ENCODE measurements around the gene DNAJB6.

The DNAJB6 gene

DNA sequence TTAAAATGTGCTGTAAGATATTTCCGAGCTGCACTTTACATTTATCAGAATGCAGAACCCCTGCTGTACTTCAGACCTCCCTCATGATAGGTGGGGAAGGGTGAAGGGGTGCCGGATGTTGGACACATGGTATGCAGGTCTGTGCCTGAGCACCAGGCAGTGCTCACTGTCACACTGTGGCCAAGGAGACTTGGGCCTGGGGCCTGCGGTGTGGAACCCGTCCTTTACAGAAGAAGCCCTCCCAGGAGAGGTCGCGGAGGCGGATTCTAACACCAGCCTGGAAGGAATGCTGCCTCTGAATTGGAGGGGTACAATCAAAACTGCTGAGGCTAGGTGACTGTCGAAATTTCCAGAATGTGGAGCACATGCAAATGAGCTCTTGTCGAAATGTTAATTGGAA is 34.5 kb downstream of the DNAJB6 start:
- DNase-seq: no peak

DNA sequence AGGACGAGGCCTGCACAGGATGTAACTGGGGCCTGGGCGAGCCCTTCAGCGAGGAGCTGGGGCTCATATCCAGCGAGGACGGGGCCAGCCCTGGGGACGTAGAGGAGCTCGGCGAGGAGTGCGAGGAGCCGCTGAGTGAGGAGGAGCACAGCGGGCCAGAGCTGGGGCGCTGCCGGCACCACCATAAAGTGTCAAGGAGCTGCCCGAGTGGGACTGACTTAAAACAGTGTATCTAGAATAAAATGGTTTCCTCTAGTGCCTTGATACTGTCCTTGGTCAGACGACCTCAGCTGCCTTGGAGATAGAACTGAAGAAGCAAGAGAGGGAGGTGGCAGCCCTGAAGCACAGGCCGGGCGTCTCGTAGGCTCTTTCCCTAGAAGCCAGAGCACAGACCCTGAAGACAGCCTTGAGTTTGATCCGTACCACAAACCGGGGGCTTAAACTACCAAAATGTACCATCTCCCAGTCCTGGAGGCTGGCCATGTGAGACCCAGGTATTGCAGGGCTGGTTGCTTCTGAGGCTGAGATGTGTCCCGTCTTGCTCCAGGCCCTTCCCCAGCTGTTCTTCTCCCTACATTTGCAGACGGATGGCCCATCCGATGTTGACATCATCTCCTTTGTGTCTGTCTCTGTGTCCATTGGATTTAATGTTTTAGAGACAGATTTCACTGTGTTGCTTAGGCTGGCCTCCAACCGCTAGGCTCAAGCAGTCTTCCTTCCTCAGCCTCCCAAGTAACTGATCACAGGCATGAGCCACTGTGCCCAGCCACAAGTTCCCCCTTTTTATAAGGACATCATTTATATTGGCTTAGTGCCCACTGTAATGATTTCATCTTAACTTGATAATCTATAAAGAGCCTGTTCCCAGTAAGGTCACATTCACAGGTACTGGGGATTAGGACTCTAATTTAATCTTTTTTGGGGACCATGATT is 35.8 kb downstream of the DNAJB6 start:
- no peak for DNase-seq

DNA sequence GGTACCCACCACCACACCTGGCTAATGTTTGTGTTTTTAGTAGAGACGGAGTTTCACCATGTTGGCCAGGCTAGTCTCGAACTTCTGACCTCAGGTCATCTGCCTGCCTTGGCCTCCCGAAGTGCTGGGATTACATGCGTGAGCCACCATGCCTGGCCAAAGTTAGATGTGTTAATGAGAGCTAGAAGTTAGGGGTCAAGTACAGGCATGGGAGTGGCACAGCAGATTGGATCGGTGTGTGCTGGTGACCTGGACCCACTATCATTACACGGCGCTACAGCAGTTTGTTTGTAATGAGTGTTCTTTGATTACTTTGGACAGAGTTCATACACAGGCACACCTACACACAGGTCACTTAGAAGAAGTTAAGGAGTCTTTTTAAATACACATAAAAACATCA is 36.7 kb downstream of the DNAJB6 start:
- no peak for DNase-seq

DNA sequence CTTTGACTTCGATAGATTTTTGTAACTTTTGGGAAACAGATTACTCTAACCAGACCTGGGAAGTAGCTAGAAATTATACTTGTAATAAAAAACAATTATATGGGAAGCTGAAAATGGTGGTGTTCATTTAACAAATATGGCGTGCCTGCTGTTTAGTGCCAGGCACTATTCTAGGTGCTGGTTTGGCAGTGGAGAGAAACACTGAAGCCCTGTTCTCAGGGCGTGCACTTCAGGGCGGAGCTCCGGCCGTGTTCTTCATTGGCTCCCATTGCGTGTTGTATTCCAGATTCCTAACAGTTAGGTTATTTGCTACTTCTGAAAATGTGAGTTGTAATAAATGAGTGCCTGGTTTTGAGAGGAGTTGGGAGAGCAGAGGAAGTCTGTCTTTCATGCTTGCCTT is 38.6 kb downstream of the DNAJB6 start:
- DNase-seq: no peak

DNA sequence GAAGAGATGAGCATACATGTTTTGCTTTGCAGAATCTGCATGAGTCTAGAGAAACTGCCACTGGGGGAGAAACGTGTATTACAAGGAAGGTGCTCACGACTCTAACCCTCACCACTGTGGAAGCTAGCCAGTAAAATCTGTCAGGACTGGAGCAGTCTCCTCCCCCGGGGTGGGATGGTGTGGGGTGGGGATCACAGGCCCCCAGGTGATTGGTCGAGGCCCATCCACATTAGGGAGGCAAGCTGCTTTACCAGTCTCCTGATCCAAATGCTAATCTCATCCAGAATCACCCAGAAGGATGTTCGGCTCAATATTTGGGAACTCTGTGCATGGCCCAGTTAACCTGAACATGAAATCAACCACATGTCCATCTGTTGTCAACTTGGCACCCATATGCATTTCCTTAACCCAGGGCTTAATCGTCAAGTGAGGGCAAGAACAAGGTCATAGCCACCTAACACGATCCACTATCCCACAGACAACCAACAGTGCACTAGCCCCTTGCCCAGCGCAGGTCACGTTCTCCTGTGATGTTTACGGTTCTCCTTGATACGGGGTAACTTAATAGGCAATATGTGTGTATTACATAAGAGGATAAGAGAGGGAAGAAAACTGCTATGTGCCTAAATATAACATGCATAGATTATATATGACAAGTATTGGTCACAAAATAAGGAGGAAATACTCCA is 40.8 kb downstream of the DNAJB6 start:
- DNase-seq: no peak

DNA sequence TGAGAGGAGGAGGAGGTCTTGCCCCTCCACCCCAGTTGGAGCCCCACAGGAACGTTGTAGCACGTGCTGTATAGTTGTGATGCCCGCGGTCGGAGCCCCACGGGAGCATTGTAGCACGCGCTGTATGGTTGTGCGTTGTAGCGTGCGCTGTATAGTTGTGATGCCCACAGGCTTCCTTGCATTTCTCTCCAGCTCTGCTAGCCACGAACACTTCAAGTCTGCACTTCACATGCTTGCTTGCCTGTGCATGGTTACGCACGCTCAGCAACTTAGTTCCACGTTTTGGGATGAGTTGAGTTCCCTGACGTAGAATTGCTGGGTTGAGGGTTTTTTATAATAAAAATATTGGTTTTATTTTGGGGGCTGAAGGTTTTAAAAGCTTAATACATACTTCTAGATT is 41.6 kb downstream of the DNAJB6 start:
- DNase-seq: no peak

DNA sequence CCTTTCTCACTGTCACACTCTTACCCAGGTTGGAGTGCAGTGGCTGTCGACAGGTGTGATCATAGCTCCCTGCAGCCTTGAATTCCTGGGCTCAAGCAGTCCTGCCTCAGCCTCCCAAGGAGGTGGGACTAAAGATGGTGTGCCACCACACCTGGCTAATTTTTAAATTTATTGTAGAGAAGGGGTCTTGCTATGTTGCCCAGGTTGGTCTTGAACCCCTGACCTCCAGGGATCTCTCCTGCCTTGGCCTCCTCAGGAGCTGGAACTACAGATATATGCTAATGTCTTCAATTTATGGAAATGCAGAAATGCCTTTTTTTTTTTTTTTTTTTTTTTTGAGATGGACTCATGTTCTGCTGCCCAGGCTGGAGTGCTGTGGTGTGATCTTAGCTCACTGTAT is 42.7 kb downstream of the DNAJB6 start:
- no peak for DNase-seq

DNA sequence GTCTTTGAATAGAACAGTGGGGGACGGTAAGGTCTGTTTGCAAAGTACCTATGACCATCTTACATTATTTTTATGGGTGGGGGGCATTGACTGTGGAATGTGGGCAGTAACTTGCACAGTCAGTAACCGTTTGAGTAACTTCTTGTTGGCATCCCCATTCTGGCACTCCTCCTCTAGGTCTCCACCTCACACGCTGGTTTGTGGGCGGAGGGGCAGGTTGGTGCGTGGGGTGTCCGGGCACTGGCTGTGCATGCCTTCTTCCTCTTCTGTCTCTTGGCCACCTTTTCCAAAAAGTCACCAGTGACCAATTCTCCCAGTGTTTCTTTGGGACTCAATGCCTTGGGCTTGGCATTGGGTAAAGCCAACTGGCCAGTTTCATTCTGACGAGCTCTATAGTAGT is 43.6 kb downstream of the DNAJB6 start:
- no peak for DNase-seq

DNA sequence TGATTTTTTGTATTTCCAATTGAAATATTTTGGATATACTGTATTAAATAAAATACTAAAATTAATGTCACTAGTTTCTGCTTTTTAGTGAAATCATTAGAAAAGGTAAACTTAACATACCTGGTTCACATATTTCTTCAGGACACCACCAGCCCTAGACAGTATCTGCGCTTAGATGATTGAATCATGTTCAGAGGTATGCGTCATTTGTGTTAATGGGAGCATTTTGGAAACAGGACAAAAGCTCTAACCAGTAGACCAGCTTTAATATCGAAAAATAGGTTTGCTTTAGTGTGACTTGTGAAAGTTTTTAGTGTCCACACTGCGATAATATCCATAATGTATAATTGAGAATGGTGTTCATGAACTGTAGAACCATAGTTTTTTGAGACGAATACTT is 47.1 kb downstream of the DNAJB6 start:
- DNase-seq: no peak

DNA sequence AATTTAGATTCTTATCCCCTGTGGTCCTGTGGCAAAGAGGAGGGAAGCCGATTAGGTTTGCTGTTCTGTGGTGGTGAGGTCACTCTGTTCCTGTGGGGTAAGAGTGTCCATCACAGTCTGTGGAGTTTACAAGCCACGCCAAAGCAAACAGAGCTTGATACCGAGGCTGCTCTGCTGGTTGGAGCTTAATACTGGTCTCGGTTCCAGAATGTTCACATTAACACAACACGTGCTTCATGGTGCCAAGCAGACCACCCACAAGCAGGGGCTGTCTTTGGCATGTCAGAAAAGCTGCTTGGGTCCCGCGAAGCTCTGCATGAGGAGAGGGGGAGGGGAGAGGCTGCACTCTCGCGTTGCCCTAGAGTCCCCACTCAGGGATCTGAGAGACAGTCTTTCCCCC is 47.5 kb downstream of the DNAJB6 start:
- no peak for DNase-seq

DNA sequence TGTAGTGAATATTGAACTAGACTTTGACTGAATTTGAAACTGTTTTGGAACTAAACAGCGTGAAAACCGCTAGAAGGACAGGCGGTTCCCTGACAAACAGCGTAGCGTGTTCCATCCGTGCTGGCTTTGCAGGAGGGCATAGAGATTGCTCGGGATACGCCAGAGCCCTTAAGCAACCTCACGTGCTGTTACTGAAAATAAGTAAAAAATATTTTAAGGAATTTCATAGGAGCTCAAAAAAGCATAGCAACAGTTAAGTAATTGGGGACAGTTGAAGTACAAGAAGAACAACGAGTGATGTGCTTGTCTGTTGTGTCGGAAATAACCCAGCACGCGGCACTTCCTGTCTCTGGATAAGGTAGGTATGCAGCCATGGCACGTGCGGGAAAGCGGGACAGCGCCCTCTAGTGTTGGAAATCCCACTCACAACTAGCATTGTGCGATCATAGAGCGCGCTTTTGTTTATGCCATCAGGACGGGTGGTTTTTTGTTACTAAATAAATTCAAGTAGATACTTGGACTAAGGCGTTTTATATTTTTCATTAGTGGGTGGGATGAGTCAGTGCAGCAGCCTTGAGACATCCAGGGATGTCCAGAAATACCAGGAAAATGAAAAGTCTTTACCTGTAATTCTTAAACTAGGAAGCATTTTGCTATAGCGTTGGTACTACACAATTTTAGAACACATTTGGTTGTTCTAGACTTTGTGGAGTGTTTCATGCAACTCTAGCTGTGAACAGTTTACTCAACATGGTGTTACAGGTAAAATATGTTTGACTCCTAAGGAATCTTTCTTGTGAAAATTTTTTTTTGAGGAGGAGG is 50.4 kb downstream of the DNAJB6 start:
- DNase-seq: peak; percentile 54

DNA sequence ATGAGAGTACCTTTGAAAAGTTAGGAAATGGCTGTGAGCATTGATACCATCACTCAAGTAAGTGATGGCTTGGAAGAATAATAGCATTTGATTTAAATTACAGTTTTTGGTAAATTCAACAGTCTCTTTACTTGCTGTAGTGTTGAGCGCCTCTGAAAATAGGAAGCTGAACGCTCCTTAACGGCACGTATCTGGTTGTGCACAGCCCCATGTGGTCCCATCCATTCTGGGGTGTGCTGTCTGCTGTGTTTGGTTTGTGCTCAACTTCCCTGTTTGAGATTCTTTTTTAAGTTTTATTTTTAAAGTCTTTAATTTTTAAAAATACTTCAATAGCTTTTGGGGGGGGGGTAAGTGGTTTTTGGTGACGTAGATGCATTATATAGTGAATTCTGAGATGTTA is 51.5 kb downstream of the DNAJB6 start:
- no peak for DNase-seq

DNA sequence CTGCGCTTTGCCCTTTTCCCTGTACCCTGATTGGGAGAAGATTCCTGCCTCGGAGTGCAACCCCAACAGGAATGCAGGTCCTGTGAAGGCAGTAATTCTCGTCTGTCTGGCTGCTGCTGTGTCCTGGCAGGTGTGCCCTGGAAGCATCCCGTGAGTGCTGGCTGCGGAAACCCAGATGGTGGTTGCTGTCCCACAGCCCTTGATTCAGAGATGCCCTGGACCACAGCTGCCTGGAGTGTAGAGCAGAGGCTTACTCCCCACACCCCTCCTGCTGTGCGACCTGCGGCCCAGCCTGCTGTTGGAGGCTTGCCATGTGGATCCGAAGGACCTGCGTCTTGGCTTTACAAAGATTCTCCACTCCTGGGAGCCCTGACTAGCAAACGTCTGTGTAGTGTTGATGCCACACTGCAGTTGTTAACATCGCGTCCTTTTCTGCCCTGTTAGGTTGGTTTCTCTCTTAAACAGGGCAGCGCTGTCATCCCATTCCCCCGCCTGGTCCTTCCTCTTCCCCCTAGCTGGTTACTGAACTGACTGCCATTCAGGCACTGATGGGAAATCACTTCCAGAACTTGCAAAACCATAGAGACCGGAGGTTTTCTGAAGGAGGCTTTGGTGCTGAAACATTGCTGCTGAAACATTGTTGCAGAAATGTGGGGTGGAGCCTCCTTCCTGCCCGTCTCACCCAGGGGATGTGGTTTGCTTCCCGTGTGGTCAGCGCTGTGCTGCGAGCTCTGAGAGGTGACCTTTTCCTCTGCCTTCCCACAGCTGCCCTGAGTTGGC is 53.3 kb downstream of the DNAJB6 start:
- no peak for DNase-seq

DNA sequence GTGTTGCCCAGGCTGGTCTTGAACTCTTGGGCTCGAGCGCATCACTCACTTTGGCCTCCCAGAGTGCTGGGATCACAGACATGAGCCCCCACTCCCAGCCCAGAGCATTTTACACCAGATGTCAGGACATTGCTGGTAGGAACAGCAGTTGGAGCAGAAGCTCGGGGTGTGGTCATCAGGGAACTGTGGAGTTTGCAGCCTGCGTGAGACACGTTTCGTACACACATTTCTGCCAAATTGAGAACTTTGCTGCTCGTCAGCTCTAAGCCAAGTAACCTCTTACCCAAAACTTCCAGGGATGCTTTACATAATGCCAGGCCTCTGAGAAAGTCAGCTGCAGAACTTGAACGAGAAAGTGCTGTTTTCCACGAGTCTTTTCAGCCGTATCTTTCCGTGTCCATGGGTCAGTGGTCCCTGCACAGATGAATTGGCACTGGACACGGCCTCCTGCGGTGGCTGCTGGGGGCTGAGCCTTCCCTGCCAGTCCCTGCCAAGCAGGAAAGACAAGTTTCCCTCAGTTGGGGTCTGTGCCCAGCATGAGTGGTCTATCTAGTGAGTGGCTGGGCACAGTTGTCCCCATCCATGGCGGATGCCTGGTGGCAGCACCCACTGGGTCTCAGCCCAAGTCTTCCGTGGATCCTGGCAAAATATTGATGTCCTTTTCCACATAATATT is 54.4 kb downstream of the DNAJB6 start:
- DNase-seq: no peak

DNA sequence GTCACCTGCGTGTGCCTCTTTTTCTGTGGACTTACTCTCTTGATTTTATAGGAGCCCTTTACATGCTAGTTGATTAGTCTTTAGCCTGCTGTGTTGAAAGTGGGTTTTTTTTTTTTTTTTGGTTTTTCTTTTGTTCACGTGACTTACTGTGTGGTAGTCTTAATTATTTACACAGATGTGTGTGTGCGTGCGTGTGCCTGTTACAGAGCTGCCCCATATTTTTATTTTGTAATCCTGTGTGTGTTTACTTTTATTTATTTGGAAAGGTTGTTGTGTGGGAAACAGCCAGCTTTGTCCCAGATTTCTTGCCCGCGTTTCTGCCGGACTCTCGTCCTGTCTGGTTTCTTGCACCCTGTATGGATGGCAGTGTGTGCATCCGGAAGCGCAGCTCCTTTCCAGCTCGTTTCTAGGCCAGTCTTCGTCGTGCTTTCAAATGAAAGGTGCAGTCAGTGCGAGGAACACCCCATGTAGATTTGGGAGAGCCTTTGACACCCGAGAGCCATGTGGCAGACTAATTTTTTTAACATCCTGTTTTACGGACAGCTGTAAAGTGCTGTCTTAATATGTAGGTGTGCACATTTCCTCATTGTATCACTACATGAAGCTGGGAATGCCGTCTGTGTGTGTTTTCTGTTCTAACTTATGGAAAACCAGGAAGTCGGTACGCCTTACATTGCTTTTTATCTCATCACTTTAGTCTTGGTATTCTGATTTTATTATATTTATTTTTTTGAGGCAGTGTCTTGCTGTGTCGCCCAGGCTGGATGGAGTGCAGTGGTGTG is 55.6 kb downstream of the DNAJB6 start:
- no peak for DNase-seq

DNA sequence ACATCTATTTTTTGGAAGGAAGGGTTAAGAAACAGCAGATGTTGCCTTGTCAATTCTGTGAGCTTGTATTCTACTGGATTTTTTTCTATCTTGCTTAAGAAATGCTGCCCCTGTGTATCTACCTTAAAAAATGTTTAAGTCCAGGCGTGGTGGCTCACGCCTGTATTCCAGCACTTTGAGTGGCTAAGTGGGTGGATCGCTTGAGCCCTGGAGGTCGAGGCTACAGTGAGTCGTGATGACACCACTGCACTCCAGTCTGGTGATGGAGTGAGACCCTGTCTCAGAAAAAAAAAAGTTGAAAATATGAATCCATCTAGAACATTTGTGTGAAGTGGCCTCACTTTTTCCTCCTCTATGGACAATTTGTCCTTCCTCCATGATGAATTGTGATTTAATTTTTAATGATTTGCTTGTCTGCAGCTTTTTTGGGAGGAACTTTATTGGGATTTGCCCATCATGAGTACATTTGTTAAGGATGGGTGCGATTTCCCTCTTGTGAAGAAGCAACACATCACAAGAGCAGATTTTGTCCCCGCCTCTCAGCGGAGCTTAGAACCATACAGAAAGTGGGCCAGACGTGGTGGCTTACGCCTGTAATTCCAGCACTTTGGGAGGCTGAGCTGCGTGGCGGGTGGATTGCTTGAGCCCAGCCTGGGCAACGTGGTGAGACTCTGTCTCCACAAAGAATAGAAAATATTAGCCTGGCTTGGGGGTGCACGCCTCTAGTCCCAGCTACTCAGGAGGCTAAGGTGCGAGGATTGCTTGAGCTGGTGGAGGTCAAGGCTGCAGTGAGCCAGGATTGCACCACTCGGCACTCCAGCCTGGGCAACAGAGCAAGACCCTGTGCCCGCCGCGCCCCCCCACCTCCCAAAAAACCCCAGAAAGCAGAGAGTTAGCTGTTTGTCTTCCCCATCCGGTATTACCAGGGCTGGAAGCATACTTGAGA is 57.7 kb downstream of the DNAJB6 start:
- DNase-seq: no peak

DNA sequence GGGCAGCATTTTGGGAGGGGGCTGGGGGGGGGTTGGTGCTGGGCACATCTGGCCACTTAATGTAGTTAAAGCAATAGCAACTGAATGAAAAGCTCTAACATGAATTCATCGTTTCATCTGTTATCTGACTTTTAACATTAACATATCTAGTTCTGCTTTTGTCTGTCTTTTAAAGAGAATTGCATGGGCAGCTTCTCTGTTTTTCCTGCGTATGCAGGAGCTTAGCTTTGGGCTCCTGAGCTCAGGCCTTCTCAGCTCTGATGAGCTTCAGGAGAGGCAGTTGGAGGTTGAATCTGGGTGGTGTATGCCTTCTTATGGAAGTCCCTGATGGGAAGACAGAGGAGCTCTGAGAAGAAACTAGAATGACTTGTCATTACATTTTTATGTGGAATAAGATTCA is 58.4 kb downstream of the DNAJB6 start:
- no peak for DNase-seq

DNA sequence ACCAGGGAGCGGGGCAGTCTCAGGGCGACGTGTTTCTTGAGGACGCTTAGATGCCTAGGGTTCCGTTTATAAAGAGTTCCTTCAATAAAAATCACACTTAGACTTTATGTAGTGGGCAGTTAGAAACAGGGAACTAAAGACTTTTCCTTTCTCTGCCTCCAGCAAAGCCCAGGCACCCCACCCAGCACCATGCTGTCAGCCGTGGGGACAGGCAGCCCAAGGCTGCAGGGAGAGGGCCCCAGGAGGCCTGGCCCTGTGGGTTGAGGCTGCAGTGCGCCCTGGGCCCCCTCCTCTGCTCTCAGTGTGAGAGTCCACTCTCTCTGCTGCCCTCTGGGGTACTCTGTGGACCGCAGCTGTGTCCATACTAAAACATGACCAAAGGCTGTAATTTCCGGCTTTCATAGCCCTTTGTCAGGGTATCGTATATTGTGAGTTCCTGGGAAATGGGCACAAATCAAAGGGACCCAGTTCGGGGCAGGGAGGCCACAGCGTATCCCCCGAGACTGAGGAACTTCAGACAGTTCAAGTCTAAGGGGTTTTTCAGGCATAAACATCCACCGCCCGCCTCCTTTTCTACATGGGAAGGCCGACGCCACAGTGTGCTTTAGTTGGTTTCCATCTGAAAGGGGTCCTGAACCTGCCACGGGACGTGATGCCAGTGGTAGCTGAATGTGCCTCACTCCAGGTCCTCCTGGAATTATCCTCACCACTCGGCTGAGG is 59.7 kb downstream of the DNAJB6 start:
- DNase-seq: no peak

DNA sequence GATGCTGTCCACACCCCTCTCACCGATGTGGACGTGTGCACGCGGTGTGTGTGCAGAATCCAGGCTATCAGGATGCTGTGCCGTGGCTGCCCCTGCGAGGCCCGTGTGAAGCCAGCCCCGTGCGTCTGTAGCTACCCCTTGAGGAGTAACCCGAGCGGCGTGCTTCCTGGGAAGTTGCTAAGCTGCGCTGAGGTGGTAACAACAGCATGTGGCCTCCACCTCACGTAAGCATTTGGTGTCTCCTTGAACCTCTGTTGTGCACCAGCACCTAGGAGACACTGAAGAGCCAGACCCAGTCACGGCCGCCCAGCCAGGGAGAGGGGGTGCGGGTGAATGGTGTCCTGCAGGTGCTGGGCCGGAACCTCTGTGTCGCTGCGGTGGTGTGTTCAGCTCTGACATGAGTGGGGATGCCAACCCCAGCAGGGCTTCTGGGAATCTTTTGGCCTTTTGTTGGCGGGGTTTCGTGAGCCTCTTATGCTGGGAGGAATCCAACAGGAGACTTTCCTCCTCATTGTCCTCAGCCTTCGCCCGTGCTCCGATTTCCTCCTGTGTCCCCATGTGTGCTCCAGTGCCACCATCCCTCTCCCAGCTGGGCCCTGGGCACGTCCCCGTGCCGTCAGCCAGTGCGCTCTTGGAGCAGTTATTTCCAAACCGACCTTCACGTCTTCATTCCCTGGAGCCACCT is 60.4 kb downstream of the DNAJB6 start:
- no peak for DNase-seq

All from COR-L47 (cell line).